IPS DF 4.7 (cell line): ENCODE measurements around the gene ITPKC.
"Not testable (repeated sequence)": the region's sequence is repeated elsewhere in the genome, so short reads cannot be mapped to it uniquely, and the experiment has no call there.

Experiments used
- DNase-seq: peaks from one replicate; pipeline ENCODE4 v3.0.0-alpha.2; 2013; ENCODE audit warnings: low spot score; ENCODE audit errors: extremely low read depth

ITPKC gene

GRCh38 chr19:40763963-40764362 lies 47.1 kb downstream of the ITPKC start:
- no peak for DNase-seq

DNA sequence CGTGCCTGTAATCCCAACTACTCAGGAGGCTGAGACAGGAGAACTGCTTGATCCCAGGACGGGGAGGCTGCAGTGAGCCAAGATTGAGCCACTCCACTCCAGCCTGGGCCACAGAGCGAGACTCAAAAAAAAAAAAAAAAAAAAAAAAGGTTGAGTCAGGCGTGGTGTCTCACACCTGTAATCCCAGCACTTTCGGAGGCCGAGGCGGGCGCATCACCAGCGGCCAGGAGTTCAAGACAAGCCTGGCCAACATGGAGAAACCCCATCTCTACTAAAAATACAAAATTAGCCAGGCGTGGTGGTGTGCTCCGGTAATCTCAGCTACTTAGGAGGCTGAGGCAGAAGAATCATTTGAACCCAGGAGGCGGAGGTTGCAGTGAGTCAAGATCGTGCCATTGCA lies 49.5 kb downstream of the ITPKC start:
- not testable (repeated sequence) for DNase-seq

- DNase-seq: no peak
These were observed 52.0 kb downstream of the ITPKC start for GRCh38 chr19:40768869-40769268.

DNA sequence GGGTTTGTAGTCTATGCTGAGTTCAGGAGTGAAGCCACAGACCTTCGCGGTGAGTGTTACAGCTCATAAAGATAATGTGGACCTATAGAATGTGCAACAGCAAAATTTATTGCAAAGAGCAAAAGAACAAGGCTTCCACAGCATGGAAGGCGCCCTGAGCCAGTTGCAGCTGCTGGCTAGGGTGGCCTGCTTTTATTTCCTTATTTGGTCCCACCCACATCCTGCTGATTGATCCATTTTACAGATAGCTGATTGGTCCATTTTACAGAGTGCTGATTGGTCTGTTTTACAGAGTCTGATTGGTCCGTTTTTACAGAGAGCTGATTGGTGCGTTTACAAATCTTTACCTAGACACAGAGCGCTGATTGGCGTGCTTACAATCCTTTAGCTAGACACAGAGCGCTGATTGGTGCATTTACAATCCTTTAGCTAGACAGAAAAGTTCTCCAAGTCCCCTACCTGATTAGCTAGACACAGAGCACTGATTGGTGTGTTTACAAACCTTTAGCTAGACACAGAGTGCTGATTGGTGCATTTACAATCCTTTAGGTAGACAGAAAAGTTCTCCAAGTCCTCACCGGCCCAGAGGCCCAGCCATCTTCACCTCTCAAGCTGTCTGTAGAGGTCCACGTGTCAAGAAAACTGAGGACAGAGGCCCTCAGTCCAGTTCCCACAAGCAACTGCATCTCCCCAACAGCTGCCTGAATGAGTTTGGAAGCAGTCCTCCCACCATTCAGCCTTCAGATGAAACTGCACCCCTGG lies 54.4 kb downstream of the ITPKC start:
- not testable (repeated sequence) for DNase-seq

DNA sequence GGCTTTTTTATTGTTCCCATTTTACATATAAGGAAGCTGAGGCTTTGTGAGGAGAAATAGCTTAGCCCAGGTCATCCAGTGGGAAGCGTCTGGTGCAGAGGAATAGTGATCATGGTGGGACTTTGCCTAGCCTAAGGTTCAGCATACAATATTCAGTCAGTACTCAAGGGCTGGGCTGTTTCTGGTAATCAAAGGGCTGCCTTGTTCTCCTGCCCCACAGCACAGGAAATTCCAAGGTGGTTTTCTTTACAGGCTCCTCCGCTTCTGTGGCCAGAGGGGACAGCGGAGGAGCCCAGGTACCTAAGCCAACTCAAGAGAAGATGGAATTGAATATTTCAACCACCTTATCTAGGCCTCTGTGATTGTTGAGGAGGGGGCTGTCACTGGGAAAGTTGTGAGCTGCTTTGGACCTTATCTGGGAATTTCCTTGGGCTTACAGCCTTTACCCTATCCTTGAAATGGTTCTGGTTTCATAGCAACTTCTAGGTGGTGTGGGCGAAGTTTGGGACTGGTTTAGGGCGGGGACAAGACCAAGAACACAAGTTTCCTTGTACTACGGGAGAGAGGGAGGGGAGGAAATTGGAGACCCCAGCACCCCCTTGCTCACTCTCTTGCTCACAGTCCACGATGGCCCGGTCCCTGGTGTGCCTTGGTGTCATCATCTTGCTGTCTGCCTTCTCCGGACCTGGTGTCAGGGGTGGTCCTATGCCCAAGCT lies 58.2 kb downstream of the ITPKC start, which contains the start of gene MIA:
Gene MIA (plus strand): TSS at position 606 of the 716 bp plus-strand sequence. CDS start 22 bp downstream, at position 628.
- no peak for DNase-seq

GRCh38 chr19:40775632-40776022 lies 58.7 kb downstream of the ITPKC start:
- DNase-seq: no peak

GRCh38 chr19:40776364-40776763 lies 59.5 kb downstream of the ITPKC start:
- DNase-seq: no peak

GRCh38 chr19:40776932-40777644 lies 60.2 kb downstream of the ITPKC start:
- peak; percentile 76 for DNase-seq

GRCh38 chr19:40777645-40777936 lies 60.7 kb downstream of the ITPKC start:
- DNase-seq: no peak

- peak; percentile 98 for DNase-seq
These were observed 61.2 kb downstream of the ITPKC start, which contains the start of gene RAB4B for GRCh38 chr19:40777937-40778705. Gene RAB4B (plus strand): TSS chr19:40778247. CDS start chr19:40778376, 129 bp downstream.

DNA sequence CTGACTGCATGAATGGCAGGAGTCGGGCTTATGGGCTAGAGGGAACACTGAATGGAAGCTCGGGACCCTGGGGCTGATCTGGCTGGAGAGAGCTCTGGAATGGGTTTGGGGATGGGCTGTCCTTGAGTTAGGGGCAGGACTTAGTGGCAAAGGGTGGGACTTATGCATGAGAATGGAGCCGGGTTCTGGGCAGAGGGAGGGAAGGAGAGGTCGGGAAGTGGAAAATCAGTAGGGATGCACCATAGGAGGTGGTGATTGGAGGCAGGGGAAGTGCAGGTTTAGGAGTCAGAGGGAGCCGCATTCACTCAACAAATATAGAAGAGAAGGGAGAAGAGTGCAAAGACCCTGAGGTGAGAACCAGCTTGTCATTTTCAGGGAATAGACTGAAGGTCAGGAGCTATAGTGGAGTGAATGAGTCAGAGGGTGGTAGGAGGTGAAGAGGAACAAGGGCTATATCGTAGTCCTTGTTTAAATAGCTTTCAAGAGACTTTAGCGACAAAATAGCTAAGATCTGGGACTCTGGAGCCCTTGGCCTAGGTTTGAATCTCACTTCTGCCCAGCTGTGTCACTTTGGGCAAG lies 61.9 kb downstream of the ITPKC start:
- DNase-seq: peak; percentile 94

- DNase-seq: no peak
These were observed 63.7 kb downstream of the ITPKC start for GRCh38 chr19:40780582-40780981.

- DNase-seq: no peak
These were observed 64.2 kb downstream of the ITPKC start for GRCh38 chr19:40781140-40781539.

DNA sequence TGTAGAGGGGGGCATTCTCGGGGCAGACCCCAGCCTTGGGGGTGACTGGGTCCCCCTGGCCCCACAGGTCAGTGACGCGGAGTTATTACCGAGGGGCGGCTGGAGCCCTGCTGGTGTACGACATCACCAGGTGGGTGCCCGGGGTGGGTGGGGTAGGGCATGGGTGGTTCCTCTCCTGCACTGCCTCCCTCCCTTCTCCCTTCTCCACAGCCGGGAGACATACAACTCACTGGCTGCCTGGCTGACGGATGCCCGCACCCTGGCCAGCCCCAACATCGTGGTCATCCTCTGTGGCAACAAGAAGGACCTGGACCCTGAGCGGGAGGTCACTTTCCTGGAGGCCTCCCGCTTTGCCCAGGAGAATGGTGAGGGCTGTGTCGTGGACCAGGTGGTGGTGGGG lies 66.8 kb downstream of the ITPKC start:
- DNase-seq: no peak

GRCh38 chr19:40784146-40784545 lies 67.2 kb downstream of the ITPKC start:
- not testable (repeated sequence) for DNase-seq

- DNase-seq: no peak
These were observed 68.6 kb downstream of the ITPKC start for GRCh38 chr19:40785526-40785925.

- DNase-seq: no peak
These were observed 69.4 kb downstream of the ITPKC start for GRCh38 chr19:40786060-40787037.
